Activated T-cell treated with anti-CD3 and anti-CD28 coated beads for 24 hours (primary cell): Measurements from ENCODE around the gene TMEM45A.
"Not testable (repeated sequence)": the region's sequence is repeated elsewhere in the genome, so short reads cannot be mapped to it uniquely, and the experiment has no call there.

Source experiments
- DNase-seq: peaks from one replicate; pipeline ENCODE4 v3.0.0-alpha.2; 2020; ENCODE audit warnings: low read depth

The TMEM45A gene

DNA sequence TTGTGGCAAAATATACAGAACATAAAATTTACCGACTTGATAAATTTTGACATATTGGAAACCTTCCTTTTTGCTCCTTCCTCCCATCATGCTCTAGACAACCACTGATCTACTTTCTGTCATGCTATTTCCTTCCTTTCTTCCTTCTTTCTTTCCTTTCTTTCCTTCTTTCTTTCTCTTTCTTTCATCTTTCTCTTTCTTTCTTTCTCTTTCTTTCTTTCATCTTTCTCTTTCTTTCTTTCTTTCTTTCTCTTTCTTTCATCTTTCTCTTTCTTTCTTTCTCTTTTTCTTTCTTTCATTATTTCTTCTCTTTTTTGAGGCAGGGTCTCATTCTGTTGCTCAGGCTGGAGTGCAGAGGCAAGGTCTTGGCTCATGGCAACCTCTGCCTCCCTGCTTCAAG lies 8.9 kb upstream of the TMEM45A start:
- DNase-seq, result no peak

DNA sequence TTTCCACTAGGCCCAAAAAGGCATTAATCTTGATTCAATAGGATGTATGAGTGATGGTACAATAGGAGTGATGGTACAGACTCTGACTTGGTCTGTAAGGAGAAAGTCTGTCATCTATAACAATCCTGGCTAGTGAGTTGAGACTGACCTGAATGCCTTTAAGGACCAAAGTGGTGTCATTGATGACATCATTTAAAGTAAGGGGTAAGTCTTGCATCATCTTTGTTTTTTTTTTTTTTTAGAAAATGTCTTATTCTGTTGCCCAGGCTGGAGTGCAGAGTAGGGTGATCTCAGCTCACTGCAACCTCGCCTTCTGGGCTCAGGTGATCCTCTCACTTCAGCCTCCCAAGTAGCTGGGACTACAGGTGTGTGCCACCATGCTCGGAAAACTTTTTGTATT lies 5.6 kb upstream of the TMEM45A start:
- DNase-seq, result no peak

DNA sequence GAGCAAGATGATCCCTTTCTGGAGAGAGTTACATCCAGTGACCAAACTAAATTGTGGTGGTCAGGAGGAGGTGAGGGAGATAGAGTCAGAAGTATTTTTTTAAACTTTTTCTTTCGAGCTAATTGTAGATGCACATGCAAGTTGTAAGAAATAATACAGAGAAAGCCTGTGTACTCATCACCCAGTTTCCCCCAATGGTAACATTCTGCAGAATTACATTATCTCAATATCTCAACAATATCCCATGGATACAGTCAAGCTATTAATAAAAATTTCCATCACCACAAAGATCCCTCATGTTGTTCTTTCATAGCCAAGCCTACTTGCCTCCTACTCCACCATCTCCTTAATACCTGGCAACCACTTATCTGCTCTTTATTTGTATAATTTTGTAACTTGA lies 3.3 kb upstream of the TMEM45A start:
- DNase-seq, result no peak

DNA sequence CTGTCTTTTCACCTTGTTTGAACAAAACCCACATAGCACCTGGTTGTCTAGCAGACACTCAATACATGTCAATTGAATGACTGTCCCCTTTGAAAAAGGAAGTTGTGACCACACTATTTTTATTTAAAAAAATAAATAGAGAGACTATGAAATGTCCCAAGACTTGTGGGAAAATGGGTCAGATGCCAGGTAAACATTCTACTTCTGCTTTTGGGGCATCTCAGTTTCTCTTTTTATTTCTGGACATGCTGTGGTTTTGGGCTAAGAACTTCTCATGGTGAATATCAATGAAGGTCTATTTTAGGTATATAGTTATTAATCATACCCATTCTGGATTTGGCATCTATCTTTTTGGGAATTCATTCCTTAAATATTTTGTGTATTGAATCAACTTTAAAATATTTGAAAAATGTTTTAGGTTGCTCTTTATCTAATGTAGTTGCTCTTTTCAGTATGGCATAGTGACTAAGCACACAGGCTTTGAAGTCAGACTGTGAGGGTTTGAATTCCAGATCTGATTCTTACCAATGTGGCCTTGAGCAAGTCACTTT lies 4.4 kb downstream of the TMEM45A start:
- no peak for DNase-seq

DNA sequence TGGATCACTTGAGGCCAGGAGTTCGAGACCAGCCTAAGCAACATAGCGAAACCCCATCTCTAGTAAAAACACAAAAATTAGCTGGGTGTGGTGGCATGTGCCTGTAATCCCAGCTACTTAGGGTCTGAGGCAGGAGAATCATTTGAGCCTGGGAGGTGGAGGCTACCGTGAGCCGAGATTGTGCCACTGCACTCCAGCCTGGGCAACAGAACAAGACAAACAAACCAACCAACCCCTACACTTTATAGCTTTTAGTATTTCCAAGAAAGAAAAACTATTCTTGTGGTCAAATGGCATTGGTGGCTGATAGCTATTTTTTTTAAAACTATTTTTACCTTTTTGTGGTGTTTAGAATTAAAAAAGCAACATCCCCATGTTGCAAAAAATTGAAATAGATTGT lies 7.2 kb downstream of the TMEM45A start:
- DNase-seq, result no peak

DNA sequence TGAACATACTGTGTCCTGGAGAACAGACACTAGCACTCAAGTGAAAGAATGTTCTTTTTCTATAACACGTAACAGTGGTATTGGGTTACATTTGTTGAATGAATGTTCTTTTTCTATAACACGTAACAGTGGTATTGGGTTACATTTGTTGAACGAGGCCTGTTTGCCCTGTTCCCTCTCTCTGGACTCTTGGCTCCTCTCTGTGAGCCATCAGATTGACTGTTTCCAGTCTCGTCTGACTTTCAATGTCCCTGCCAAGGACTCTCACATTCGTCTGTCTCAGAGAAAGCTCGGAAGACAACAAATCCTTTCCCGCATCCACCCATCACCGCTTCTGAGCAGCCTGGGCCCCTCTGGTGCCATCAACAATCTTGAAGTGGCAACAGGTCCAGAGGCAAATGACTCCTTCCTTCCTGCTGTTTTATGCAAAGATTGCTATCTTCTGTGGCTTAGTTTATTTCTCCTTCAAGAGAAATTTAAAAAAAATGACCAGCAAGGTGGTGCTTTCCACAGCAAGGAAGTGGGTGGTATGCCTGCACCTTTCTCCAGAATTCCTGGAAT lies 8.0 kb downstream of the TMEM45A start:
- DNase-seq, result no peak

DNA sequence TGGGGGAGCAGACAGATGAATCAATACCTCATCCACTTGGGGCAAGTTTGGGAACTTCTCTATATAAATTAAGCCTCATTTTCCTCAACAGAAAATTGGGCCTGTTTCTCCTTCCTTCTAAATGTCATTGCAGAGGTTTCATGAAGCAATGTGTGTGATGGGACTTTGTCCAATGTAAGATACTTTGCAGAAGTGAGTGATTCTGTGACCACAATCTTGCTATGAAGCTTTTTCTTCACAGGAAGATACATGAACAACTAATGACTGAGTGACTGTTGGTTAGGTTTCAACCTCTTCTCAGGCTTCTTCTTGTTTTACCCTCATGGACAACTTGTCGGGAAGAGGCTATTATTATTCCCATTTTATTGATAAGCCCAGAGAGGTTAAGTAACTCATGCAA lies 11.0 kb downstream of the TMEM45A start:
- DNase-seq, result no peak

DNA sequence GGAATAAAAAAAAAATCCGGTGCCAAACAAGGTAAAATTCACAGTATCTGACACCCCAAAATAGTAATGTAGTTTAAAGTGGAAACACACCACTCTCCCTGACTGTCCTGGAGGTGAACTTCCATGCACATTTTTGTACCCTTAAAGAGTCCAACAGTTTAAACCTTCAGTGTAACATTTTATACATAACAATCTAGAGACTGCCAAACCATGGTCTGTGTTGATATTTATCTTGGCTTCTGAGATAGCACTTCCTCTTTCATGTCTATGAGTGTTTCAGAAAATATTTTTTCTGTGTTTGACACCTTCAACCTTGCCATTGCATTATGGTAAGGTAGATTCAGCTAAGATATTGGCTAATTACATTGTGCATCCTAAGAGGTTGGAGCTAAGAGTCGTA lies 13.9 kb downstream of the TMEM45A start:
- DNase-seq, result no peak

DNA sequence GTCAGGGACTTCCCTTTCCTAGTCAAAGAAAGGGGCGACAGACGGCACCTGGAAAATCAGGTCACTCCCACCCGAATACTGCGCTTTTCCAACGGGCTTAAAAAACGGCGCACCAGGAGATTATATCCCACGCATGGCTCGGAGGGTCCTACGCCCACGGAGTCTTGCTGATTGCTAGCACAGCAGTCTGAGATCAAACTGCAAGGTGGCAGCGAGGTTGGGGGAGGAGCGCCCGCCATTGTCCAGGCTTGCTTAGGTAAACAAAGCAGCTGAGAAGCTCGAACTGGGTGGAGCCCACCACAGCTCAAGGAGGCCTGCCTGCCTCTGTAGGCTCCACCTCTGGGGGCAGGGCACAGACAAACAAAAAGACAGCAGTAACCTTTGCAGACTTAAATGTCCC lies 17.4 kb downstream of the TMEM45A start:
- not testable (repeated sequence) for DNase-seq

DNA sequence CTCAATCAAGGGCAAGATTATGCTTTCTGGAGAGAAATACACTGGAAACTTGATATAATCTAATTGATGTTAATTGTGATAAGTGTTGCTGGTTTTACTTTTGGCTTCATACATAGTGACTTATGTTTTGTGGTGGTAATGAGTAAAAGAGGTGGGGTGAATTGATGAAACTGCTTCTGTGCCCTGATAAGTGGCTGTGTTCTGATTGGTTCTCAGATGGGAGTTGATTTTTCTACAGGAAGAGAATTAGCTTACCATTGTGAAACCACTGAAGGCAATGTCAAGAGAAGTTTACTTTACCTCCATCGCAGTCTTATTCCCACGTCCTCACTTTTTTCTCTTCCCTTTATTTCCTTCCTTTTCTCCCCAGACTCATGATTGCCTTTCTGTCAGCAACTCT lies 23.8 kb downstream of the TMEM45A start:
- DNase-seq, result no peak

DNA sequence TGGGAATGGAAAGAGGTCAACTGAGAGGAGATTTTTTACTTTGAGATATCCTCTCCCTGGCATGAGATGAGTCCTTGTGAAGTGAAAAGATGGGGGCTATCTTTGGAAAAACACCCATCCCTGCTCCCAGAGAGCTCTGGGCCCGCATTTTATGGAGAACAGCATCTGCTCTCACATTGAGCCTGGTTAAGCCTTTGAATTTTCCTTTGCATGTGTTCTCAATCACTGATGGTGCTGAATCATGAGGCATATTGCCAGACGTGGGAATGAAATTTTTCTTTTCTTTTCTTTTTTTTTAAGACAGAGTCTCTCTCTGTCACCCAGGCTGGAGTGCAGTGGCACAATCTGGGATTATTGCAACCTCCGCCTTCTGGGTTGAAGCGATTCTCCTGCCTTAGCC lies 24.4 kb downstream of the TMEM45A start:
- no peak for DNase-seq

DNA sequence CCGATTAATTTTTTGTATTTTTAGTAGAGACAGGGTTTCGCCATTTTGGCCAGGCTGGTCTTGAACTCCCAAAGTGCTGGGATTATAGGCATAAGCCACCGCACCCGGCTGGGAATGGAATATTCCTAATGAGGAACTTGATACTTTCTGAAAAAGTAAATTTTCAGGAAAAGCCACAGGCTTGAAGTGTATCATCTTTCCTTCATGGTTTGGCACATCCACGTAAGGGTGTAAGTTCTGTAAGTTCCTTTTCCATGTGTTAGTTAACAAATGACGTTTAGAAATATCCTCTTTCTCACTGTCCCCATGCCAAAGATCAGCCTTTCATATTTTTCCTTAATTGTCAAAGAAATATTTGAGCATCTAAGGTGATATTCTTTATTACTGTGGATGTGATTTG lies 24.9 kb downstream of the TMEM45A start:
- DNase-seq, result no peak

DNA sequence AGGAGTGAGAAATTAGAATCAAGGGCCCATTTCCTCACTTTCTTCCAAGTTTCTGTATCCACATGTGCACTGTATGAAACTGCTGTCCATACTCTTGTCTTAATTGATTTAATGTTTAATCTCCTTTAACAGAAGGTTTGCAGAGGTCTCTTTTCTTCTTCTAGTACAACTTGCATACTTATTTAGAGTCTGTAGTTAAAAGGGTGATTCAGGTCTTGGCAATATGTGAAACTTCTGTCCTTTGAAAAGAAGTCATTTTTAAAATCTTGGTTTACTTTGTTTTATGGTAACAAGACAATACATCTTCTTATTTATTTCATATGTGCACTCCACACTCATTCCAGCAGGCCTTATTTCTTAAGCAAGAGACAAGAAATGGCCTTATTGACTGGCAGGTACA lies 25.8 kb downstream of the TMEM45A start:
- no peak for DNase-seq

DNA sequence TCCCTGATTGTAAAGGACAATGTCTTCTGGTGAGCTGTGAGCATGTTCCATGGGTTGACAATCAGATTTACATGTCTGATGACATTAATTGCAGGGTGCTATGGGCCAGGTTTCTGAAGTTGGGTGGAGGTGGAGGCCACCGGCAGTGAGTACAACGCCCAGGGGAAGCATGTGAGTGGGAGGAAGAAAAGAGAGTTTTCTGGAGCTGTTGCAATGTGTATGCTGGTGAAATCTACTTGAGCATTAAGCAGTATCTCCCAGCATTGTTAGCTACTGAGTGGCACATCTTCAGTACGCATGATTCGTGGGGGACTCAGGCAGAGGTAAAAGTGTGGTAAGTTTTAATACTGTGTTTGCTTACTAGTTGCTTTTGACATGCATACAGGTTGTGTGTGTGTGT lies 26.6 kb downstream of the TMEM45A start:
- DNase-seq, result no peak

DNA sequence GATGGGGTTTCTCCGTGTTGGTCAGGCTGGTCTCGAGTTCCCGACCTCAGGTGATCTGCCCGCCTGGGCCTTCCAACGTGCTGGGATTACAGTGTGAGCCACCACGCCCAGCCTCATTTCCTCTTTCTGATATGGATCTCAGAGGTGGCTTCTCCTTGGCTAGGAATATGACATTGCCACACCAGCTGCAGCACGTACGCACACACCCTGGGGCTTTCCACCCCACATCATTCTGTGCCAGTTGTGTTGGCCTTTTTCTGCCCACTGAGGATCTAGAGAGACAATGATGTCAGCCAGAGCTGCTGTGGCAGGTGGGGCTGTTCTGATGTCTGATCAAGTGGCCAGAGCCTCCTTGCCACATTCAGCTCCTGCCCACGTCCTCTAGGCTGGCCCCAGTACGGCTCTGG lies 29.0 kb downstream of the TMEM45A start:
- no peak for DNase-seq

DNA sequence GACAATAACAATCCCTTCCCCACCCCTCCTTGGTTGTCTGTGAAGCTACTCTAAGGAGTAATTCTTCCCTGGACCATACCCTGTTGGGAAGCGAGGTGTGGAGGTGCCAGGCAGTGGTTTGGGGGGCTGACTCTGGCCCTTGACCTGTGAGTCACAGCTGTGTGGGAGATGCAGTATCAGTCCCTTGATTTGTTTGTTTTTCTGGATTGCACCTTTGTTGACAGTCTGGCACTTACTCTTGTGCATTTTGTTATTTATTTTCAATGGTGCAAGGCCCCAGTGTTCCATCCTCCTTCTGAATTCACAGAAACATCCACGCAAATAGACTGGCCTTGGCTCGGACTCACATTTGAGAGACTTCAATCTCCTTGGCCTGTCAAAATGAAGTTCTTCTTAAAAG lies 29.7 kb downstream of the TMEM45A start:
- DNase-seq, result no peak

DNA sequence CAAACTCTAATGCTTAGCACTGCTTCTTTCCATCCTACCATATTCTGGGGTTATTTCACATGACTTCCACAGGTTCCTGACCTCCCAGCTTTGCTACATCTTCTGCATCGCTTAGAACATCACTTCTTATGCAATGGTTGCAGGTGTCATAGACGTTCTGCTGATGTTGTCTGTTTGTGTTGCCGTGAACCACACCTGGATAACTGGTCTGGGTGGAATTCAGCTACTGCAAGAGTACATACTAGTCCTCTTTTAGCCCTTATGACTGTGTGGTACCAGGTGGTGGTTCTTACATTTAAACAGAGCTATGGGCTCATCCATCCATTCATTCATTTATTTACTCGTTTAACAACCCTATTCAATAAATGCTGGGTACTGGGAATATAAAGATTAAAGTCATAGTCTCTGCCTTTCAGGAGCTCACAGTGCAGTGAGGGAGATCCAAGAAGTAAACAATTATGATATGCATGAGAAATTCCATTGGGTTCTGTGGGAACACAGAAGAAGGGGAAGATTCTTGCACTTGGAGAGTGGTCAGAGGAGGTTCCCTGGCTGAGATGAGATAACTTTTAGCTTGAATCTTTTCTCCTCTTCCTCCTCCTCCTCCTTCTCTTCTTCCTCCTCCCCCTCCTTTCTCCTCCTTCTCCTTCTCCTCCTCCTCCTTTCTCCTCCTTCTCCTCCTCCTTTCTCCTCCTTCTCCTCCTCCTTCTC lies 30.8 kb downstream of the TMEM45A start:
- no peak for DNase-seq

DNA sequence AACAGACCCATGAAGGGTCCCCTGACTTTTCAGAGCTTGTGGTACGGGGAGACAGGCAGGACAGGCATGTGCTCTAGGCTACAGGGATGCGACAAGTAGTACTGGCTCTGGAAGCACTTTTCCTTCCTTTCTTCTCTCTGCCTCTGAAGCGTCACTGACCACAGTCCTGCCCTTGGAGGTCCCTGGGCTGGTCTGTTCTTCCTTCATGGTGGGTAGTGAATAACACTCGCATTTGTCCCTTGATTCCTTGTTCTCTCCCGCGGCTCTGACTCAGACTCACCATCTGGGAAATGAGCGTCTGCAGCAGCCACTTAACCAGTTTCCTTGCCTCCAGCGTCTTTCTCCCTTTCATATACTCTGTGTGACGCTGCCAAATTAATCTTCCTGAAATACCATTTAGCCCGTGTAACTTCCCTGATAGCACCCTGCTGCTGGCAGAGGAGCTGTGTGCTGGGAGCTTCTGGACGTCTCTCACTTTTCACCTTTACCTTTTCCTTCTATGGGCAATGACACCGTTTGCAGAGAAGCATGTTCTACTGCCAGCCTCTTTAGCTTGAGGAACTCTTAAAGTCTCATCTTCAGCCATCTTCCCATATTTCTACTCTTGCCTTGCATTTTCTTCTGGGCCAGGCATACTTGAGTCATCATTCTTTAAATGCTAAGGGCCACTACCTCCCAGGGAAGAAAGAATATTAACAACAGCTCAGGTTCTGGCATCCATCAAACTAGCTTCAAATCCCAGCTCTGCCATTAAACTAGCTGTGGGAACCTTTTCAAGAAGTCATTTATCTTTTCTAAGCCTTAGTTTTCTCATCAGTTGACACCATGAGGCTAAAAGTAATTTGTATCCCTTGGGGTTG lies 33.6 kb downstream of the TMEM45A start:
- no peak for DNase-seq

DNA sequence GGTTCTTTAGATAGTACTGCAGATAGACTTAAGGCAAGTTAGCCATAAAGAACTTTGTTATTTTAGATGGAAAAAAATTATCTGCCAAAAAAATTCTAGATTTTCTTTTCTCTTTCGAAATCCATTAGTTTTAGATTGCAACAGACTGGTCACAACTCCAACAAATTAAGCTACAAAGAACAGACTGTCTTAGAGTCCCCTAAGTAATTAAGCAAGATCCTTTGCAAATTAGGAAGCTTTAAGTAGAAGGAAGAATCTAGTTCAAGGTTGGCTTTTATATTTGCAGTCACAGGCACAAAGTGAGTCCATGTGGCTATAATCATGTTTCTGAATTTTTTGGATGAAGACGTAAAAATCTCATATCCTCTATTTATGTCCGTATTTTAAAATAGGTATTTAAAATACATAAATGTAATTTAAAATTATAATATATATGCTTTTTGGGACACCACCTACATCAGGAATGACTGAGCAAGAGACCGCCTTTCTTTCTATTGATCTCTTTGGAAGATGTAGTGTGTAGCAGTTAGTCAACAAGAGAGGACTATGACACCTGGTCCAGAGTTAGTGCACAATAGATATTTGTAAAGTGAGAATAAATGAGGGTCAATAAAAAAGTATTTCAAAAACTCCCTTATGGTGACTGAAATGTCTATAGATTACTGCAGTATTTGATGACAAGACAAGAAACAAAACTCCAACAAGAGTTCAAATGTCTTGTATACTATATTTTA lies 34.4 kb downstream of the TMEM45A start:
- no peak for DNase-seq

DNA sequence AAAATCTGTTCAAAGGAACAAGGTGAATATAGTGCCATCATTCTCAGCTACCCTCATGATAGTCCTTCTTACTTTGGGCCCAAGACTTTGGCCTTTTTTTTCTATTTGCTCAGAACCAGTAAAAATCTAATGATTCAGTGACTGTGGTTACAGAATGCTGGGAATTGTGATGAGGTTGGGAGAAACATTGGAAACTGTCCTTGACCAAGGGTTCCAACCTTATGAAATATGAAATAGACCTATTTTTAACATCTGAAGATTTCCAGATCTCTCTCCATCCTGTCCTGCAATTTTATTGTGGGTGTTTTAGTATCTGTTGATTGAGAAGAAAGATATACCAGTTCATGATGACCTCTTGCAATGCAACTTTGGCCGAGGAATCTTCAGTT lies 34.9 kb downstream of the TMEM45A start:
- no peak for DNase-seq

DNA sequence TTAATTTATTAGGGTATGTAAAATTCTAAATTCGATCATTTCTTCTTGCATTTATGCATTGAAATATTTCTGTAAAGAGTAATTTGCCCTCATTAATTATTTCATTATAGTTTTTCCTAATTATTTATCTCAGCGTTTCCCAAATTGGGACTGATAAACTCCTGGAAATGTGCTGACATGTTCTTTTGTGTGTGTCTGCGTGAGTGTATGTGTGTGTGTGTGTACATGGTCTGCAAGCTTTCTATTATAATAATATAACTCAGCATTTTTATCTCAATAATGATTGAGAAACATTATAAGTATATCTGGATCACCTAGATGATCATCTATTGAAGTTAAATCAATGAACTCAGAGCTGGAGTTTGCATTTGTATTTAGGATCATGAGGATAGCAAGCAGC lies 38.7 kb downstream of the TMEM45A start:
- DNase-seq, result no peak

DNA sequence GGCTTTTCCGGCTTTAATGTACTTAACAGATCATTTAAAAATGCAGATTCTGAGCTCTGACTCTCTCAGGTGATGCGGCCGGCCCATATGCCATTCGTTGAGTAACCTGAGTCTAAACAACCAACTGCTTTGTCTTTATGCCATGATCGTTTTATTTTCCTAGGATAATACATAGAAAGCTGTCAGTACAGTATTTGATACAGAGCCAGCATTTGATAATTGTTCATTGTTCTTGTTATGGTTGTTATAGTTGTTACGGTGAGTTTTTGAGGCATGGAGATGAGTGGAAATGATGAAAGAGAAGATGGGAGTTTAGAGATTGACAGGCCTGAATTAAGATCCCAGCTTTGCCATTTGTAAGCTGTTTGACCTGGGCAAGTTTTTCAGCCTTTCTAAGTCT lies 40.0 kb downstream of the TMEM45A start:
- no peak for DNase-seq
